ENCODE measurements around the gene C2orf78. TPM values are rescaled to one million over a fixed set of nuclear protein-coding genes. Genes with fewer than 3 reads are reported as not detected.

Gene C2orf78
- polyA plus RNA-seq, 1 of the 3 experiments (the other 2 are of a cell fraction), result 0.02 TPM

DNA sequence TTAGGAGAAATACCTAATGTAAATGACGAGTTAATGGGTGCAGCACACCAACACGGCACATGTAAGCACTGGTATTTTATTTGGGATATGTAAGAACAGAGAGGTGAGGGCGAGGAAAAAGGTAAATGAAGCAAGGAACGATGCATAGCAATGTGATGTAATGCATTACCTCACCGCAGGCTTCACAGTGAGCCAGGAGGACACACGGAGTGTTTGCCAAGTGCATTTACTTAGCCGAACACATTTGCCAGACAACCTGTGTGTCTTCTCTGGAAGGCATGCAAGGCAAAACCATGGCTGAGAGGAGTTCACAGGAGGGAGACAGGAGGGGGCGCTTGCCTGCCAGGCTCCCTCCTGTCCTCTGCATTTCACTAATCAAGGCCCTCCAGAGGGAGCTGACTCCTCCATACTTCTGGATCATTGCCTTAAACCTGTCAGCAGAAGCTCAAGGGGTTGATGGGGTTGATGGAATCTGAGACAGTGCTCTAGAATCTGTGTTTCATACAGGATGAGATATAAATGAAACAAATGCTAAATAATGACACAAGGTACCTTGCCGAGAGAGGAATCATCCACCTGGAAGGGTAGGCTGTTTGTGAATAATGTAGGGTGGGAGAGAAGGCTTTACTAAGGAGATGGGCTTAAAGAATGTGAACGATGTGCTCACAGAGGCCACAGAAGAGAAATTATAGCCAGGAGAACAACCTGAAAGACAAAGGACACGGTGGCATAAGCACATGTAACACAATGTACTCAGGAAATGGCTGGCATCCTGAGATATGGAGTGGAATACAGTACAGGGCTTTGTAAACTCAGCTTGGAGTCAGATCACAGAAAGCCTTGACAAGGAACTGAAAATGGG, 37.7 kb upstream of the C2orf78 start:
- Histone ChIP-seq H4K20me1 (ENCODE audit: insufficient read depth) (no peaks in the 10 kb centered on the region), H2AFZ (ENCODE audit: low read depth) (no peak overlapping the region), H3K9ac (no peak overlapping the region), H3K4me1 (ENCODE audit: control insufficient read depth in 1 of 2, insufficient read depth in 2 of 2, low read depth in 1 of 2, low read length in 1 of 2) (no peaks in the 10 kb centered on the region), H3F3A (replicated peaks; ENCODE audit: insufficient read depth) (no peaks in the 10 kb centered on the region), H3K4me2 (no peak overlapping the region), H3K27me3 (ENCODE audit: insufficient read depth) (no peaks in the 10 kb centered on the region), H3K9me2 (no peaks in the 10 kb centered on the region), H3K9me3 (no peaks in the 10 kb centered on the region), H3K27ac (ENCODE audit: low read depth in 2 of 2, low read length in 1 of 2) (no peak overlapping the region), H3K79me2 (ENCODE audit: insufficient read depth) (no peaks in the 10 kb centered on the region), H3K4me3 (ENCODE audit: low read depth in 2 of 2, low read length in 1 of 2) (no peak overlapping the region), H3K36me3 (replicated peaks in 1 of 2; ENCODE audit: control insufficient read depth in 1 of 2, insufficient read depth in 2 of 2, low read length in 1 of 2) (peaks cover 11 to 24% of the 10 kb centered on the region in 2 experiments)
- WGBS (ENCODE audit: low lambda C conversion rate), result 92% methylated on average over 11 of the region's 11 CpGs
- CTCF ChIA-PET, result interaction anchor here (2.3 kb wide), 1 partner anchor 33 kb away, joined by 8 read pairs; the partner anchor contains the start of gene DUSP11
- DNase-seq, result no peak
- POLR2A ChIA-PET, result no interaction called here
- TF ChIP-seq, protein P1, sequence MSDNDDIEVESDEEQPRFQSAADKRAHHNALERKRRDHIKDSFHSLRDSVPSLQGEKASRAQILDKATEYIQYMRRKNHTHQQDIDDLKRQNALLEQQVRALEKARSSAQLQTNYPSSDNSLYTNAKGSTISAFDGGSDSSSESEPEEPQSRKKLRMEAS (IDR thresholded peaks at IDR 0.05; ENCODE audit: low read depth), result no peak
- TF ChIP-seq NRF1 (IDR thresholded peaks at IDR 0.05; ENCODE audit: low read depth, low read length) (no peak), TCF12 (IDR thresholded peaks at IDR 0.05) (no peak), CHD2 (IDR thresholded peaks at IDR 0.05; ENCODE audit: low read length, partially characterized antibody) (no peak), FOSL2 (IDR thresholded peaks at IDR 0.05; ENCODE audit: borderline replicate concordance, low read depth) (no peak), POLR2AphosphoS5 (IDR thresholded peaks at IDR 0.05; ENCODE audit: low read depth, low read length) (no peak), TAF1 (IDR thresholded peaks at IDR 0.05; ENCODE audit: borderline replicate concordance, low read depth, low read length) (no peak), YY1 (IDR thresholded peaks at IDR 0.05; ENCODE audit: low read depth) (no peak), SMC3 (IDR thresholded peaks at IDR 0.05; ENCODE audit: low read depth, low read length) (no peak), MXI1 (IDR thresholded peaks at IDR 0.05; ENCODE audit: low read depth, low read length) (no peak), SIN3A (IDR thresholded peaks at IDR 0.05; ENCODE audit: borderline replicate concordance, low read depth, low read length) (no peak), EZH2phosphoT487 (IDR thresholded peaks at IDR 0.05; ENCODE audit: borderline replicate concordance, low read depth) (no peak)
- TF ChIP-seq, protein P2, sequence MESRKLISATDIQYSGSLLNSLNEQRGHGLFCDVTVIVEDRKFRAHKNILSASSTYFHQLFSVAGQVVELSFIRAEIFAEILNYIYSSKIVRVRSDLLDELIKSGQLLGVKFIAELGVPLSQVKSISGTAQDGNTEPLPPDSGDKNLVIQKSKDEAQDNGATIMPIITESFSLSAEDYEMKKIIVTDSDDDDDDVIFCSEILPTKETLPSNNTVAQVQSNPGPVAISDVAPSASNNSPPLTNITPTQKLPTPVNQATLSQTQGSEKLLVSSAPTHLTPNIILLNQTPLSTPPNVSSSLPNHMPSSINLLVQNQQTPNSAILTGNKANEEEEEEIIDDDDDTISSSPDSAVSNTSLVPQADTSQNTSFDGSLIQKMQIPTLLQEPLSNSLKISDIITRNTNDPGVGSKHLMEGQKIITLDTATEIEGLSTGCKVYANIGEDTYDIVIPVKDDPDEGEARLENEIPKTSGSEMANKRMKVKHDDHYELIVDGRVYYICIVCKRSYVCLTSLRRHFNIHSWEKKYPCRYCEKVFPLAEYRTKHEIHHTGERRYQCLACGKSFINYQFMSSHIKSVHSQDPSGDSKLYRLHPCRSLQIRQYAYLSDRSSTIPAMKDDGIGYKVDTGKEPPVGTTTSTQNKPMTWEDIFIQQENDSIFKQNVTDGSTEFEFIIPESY (IDR thresholded peaks at IDR 0.05; ENCODE audit: borderline replicate concordance, low read depth), result no peak
- TF ChIP-seq, protein P3, sequence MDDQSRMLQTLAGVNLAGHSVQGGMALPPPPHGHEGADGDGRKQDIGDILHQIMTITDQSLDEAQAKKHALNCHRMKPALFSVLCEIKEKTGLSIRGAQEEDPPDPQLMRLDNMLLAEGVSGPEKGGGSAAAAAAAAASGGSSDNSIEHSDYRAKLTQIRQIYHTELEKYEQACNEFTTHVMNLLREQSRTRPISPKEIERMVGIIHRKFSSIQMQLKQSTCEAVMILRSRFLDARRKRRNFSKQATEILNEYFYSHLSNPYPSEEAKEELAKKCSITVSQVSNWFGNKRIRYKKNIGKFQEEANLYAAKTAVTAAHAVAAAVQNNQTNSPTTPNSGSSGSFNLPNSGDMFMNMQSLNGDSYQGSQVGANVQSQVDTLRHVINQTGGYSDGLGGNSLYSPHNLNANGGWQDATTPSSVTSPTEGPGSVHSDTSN (IDR thresholded peaks at IDR 0.05), result no peak
- TF ChIP-seq, protein P4, sequence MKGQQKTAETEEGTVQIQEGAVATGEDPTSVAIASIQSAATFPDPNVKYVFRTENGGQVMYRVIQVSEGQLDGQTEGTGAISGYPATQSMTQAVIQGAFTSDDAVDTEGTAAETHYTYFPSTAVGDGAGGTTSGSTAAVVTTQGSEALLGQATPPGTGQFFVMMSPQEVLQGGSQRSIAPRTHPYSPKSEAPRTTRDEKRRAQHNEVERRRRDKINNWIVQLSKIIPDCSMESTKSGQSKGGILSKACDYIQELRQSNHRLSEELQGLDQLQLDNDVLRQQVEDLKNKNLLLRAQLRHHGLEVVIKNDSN (IDR thresholded peaks at IDR 0.05; ENCODE audit: borderline replicate concordance, low read depth), result no peak
